SIG-M5 treated with dmso at 0.1 percent for 504 hours (cell line): ENCODE measurements around the gene FAM83G.
"Not testable (repeated sequence)": the region's sequence is repeated elsewhere in the genome, so short reads cannot be mapped to it uniquely, and the experiment has no call there.

Experiments
- DNase-seq: peaks from one replicate; lab custom pipeline; 2025; ENCODE audit not compliant: unreplicated experiment; lab: John Stamatoyannopoulos, UW

Gene FAM83G, protein sequence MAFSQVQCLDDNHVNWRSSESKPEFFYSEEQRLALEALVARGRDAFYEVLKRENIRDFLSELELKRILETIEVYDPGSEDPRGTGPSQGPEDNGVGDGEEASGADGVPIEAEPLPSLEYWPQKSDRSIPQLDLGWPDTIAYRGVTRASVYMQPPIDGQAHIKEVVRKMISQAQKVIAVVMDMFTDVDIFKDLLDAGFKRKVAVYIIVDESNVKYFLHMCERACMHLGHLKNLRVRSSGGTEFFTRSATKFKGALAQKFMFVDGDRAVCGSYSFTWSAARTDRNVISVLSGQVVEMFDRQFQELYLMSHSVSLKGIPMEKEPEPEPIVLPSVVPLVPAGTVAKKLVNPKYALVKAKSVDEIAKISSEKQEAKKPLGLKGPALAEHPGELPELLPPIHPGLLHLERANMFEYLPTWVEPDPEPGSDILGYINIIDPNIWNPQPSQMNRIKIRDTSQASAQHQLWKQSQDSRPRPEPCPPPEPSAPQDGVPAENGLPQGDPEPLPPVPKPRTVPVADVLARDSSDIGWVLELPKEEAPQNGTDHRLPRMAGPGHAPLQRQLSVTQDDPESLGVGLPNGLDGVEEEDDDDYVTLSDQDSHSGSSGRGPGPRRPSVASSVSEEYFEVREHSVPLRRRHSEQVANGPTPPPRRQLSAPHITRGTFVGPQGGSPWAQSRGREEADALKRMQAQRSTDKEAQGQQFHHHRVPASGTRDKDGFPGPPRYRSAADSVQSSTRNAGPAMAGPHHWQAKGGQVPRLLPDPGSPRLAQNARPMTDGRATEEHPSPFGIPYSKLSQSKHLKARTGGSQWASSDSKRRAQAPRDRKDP

DNA sequence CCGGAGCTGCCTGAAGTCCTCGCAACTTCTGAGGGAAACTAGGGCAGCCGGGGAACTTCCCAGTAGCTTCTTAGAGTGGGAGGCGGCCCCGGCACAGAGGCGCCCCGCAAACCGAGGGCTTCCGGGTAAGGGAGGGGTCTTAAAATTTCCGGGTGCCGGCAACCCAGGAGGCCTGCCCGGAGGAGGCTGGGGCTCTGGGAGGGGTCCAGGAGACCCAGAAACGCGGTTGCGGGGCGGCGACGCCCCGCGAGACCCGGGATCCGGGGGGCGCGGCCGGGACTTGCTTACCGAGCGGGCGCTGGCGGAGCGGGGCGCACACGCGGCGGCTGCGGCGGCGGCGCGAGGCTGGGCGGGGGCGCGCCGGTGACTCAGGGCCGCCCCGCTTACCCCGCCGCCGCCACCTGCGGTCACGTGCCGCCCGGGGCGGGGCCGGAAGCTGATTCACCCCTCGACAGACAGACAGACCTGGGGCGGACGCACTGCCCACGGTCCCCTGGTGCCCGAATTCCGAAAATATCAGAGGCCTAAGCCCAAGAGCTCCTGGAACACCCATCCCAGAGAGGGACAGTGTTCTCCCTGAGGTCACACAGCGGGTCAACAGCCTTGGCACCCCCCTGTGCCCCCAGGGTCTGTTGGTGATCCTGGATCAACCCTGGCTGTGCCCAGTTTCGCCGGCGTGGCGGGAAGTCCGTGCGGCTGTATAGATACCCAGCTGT, at the start of gene FAM83G:
FAM83G (minus strand) TSS at position 344 of the 716 bp plus-strand sequence. CDS start 723 bp downstream, outside the sequence.
- peak; percentile 76 for DNase-seq

DNA sequence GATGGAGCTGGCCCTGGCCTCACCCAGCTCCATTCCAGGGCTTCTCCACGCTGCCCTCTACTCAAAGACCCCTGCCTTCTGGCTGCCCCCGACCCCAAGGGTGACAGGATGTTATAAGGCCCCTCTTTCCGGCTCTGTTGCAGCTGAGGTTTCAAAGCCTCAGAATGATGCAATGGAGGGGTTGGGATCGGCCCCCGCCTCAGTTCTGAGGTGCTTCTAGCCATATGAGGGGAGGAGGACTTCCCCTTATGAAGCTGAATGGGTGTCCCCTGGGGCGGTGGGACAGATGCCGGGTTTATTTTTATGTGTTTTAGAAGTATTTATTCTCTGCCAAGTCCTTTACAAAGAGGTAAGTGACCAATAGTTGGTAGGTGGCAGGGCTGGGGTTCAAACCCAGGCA, 44.3 kb upstream of the FAM83G start:
- DNase-seq, result not testable (repeated sequence)

DNA sequence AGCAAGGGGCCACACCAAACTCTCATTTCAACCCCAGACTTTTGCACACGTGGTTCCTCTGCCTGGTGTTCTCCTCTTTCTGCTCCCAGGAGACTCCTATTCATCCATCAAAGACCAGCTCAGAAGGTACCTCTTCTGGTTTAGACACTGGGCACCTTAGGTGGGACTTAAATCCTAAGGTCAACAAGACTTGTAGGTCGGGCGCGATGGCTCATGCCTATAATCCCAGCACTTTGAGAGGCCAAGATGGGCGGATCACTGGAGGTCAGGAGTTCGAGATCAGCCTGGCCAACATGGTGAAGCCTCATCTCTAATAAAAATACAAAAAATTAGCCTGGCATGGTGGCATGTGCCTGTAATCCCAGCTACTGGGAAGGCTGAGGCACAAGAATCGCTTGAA, 42.9 kb upstream of the FAM83G start:
- DNase-seq, result not testable (repeated sequence)

DNA sequence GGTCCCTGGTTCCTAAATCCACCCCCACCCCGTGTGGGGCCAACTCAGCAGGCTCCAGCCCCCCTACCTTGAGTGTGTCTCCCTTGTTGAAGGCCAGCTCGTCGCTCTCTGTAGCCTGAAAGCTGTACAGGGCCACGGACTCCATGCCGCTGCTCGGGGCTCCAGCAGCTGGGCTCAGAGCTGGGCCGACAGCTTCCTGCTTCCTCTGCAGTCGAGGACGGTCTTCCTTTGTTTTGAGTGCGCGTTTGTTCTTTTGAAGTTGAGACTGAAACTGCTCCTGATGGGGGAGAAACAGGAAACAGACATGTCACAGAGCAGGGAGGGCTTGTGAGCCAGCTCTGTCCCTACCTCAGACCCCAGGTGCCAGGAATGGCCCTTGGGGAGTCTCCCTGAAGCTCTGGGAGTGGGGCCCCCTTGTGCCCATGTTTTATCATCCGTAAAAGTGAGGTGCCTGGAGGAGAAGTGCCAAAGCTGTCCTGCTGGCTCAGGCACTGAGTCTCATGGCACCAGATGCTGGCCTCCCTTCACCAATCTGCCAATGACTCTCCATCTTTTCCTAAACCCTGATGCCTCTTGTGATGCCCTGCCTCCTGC, 42.3 kb upstream of the FAM83G start, which contains the start of gene GRAP:
GRAP (minus strand) TSS at position 176 of the 594 bp plus-strand sequence; CDS start at position 145, 31 bp downstream.
- not testable (repeated sequence) for DNase-seq

DNA sequence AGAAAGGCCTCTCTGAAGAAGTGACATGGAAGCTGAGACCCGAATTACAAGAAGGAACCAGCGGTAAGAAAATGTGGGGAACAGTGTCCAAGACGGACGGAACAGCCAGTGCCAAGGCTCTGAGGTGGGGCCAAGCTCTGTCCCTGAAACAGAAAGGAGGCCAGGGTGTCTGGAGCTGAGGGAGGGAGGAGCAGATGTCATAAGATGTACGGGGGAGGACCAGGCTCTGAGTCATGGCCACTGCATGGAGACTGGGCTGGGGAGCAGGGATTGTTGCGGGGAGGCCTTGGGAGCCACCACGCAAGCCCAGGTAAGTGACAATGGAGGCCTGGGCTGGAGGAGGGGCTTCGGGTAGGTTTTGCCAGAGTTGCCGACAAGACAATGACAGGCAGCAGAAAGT, 40.1 kb upstream of the FAM83G start:
- DNase-seq, result not testable (repeated sequence)

DNA sequence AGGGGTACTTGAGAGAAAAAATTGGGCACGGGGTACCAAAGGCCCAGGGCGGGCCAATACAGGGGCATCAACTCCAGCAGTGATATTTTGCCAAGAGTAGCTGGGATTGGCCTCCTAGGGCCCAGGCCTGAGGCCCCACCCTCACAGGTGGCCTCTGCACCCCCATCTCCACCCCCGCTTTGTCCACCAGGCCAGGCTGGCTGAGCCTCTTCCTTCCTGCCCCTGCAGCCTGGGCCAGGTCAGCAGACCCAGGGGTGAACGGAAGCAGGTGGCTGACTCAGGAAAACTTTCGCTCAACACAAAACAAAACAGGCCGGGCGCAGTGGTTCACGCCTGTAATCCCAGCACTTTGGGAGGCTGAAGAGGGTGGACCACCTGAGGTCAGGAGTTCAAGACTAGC, 38.5 kb upstream of the FAM83G start:
- DNase-seq, result not testable (repeated sequence)

DNA sequence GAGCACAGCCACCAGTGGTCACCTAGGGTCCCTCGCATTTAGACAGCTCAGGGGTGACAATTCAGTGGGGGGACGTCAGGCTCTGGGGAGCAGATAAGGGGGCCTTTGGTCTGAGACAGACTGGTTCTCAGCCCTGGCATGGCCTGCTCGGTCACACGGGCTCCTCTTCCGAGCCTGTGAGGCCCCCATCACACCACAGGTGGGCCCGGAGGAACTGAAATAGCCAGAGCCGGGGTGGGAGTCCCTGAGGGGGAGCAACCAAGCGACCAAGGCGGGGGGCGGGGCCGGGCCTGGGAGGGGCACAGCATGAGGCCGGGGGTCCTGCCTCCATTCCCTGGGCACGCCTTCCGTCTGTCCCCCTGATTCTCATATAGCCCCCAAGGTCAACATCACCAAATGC, 37.8 kb upstream of the FAM83G start:
- DNase-seq, result not testable (repeated sequence)

DNA sequence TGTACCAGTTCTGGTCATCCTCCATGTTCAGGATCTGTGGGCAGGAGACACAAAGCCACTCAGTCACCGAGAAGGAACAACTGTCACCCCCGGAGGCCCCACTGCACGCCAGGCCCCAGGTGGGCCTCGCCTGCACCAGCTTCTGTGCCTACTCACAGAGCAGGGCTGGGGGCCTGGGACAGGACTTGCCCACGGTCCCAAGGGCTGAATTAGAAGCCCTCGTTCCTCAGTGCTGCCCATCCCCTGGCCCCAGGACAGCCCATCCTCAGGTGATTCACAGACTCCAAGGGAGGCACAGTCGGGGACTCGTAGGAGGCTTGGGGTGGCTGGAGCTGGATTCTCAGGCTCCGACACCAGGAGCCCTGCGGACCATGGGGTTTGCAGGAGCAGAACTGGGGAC, 37.3 kb upstream of the FAM83G start:
- not testable (repeated sequence) for DNase-seq

DNA sequence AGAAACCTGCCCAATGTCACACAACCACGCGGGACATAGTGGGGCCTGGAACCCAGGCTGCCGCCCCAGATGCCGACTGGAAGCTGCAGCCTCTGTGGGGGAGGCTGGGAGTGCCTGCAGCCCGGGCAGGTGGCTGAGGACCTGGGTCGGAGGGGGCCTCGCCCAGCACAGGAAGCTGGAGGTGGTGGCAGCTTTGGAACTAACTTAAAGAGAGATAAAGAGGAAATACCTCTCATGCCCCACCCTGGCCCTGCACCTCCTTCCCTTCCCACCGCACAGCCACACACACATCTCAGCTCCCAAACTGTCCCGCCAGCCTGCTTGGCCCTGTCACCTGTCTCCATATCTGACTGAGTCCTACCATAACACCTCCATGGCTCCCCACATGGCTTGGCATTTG, 35.8 kb upstream of the FAM83G start:
- not testable (repeated sequence) for DNase-seq

DNA sequence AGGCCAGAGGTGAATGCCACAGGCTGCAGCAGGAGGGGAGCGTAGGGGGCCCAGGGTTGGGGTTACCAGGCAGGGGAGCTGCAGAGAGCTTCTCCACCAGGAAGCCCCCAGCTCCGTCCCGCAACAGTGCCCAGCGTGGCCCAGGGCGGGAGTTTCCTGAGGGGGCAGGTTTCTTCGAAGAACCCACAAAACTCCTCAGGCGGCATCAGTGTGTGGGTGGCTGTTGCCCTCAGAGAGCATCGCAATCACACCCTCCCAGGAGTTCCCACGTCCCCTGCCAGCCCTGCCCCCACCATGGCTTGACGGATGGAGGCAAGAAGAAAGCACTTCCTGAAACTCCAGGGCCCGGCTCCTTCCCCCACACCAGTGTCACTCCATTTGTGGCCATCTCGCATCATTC, 34.2 kb upstream of the FAM83G start:
- DNase-seq, result not testable (repeated sequence)

DNA sequence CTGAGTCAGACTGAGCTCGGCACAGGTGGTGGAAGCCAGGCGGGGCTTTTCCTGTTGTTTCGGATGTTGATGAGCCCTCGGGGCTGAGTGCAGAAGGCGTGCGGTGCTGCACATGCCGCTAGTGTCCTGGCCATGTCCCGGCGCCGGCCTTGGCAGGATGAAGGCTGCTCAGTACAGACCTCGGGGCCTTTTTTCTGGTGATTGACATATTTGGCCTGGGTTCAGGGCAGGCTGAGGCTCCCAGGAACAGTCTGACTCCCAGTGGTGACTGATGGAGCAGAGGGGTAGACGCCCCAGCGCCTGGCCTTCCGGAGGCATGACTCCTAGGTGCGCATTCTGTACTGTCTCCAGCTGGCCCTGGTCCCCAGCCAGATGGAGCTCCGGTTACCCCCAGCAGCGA, 33.4 kb upstream of the FAM83G start:
- DNase-seq, result not testable (repeated sequence)

DNA sequence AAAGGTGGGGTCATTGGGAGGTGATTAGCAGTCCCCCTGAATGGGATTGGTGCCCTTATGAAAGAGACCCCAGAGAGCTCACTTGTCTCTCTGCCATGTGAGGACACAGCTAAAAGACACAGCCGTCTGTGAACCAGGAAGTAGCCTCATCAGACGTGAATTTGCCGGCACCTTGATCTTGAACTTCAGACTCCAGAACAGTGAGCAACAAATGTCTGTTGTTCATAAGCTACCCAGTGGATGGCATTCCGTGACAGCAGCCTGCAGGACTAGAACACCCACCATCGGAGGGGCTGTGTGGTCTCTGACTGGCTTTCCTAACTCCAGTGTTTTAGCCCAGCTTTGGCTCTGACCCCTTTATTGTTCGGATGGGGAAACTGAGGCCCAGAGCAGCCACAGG, 33.0 kb upstream of the FAM83G start:
- not testable (repeated sequence) for DNase-seq

DNA sequence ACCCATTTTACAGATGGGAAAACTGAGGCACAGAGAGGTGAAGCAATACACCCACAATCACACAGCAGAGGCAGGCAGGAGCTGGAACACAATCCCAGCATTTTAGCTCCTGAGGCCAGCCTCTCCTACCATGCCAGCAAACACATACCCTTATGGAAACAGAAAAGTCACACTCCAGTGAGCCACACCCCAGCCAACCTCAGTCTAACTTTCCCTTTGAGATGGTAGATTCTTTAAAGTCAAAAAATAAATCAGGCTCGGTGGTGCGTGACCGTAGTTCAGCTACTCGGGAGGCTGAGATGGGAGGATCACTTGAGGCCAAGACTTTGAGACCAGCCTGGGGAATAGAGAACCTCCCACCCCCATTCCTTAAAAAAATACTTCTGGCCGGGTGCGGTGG, 31.6 kb upstream of the FAM83G start:
- DNase-seq, result not testable (repeated sequence)

DNA sequence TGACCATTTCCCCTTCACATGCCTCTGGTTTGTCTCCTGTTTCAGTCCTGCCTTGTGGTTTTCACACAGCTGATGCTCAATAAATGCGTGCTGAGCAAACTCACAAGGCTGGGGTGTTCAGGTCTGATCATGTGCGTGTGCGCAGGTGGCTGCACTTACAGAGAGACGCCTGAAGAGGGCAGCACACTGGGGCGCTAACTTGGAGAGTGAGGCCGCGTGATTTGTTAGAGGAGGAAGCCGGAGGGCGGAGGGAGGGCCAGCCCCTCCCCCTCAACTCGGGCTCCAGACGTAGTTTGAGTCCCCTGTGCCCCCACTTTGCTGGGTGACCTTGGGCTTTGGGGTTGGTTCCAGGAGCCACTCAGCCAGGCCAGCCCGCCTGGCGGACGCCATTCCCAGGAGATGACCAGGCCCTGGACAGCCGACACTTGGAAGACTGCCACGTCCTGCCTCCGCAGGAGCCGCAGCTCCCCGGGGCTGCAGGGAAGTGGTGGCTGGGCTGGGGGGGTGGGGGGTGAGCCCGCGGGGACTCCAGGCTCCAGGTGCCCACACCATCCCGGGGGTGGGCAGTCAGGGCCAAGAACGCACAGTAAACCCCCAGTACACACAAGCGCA, 27.9 kb upstream of the FAM83G start:
- not testable (repeated sequence) for DNase-seq

DNA sequence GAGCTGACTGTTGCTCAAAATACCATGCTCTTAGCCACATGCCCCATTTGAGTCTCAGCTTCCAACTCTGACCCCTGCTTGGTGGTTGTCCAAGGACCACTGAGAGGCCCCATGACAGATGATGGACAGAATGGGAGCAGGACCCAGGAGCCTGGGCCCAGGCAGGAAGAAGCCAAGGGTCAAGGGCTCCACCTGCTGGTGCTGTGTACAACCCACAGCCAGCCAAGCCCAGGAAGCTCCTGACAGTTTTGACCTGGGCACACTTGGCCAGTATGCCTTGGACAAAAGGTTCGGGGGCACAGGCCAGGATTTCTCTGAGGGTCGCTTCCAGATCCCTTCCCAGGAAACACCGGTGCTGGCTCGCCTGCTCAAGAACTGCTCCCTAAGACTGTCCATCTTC, 27.2 kb upstream of the FAM83G start:
- DNase-seq, result not testable (repeated sequence)

DNA sequence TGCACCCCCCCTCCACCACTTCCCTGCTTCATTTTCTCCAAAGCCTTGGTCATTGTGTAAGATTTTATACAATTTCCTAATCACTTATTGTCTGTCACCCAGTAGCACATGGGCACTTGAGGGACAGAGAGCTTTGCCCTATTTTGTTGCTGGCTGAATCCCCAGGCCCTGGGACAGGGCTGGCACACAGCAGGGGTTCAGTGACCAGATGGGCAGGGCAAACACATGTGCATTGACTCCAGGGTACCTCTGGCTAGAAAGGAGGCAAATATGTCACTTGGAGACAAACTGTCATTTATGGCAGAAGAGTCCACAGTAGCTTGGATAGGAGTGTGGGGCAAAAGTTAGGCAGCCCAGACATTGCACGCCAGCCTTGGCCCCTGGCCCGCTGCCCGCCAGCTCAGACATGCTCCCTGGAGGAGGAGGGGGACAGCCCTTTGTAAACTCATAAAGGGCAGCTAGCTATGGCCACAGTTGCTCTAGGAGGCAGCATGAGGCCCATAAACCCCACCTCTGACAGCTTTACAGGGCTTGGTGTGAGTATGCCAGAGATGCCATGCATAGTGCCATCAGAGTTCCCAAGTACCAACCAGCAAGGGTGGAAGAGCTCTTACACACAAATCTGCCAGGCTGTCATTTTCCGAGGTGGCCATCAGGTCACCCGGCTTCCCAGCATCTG, 26.3 kb upstream of the FAM83G start:
- DNase-seq, result not testable (repeated sequence)

DNA sequence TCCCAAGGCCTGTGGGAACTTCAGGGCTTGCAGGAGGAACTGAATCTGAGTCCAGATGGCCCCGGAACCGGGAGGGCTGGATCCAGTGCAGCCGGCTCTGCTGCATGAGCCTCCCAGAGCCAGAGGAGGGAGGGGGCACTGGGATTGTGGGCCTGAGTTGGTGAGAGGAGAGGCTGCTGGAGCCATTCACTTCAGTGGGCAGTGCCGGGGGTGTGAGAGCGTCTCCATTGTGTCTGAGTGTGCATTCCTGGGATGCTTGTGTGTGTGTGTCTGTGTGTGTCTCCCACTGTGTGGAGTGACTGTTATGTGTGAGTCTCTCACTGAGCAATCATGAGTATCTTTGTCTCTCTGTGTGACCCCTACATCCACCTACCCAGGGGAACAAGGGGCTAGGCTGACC, 25.2 kb upstream of the FAM83G start:
- not testable (repeated sequence) for DNase-seq

DNA sequence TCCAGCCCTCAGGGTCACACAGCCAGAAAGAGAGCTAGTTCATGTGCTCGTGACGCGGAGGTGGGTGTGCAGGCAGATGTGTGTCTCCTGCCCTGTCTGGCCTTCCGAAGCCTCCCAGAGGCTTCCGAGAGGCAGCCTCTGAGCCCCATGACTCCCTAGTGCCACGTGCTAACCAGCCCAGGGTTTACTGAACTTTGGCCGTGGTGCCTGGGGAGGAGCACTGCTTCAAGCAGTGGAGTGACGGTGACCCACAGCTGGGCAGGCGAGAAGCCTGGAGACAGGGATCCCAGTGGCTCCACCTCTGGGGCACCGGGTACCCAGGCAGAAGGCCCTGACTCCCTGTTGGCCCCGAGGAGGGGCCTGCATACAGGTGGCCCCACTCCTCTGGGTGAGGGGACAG, 24.1 kb upstream of the FAM83G start:
- DNase-seq, result not testable (repeated sequence)
